Hepatocyte (in vitro differentiated cells): ENCODE data around the gene SOX6. TPM values are rescaled to one million over a fixed set of nuclear protein-coding genes. Genes with fewer than 3 reads are reported as not detected.

Source experiments
- DNase-seq: peaks from one replicate; pipeline ENCODE4 v3.0.0-alpha.2; 2016; ENCODE audit warnings: low spot score
- H2AFZ ChIP-seq: fragments of 200-600 bp; sonication (generic); 2 replicates; pipeline ENCODE4 v1.6.0; 2016; ENCODE audit warnings: antibody characterized with exemption, mild to moderate bottlenecking
- H3K27ac ChIP-seq: fragments of 200-600 bp; sonication (generic); 2 replicates; pipeline ENCODE4 v1.5.1; 2016; ENCODE audit warnings: mild to moderate bottlenecking
- H3K27me3 ChIP-seq: fragments of 200-600 bp; sonication (generic); 2 replicates; pipeline ENCODE4 v1.6.1; 2016
- H3K36me3 ChIP-seq: fragments of 200-600 bp; sonication (generic); replicated peaks from 2 replicates; pipeline ENCODE4 v1.5.1; 2016; ENCODE audit warnings: low read depth; ENCODE audit not compliant: insufficient read depth
- H3K4me1 ChIP-seq: fragments of 200-600 bp; sonication (generic); 2 replicates; pipeline ENCODE4 v1.5.1; 2016; ENCODE audit warnings: mild to moderate bottlenecking, moderate library complexity; ENCODE audit not compliant: insufficient read depth
- H3K4me2 ChIP-seq: fragments of 200-600 bp; sonication (generic); 2 replicates; pipeline ENCODE4 v1.6.0; 2016
- H3K4me3 ChIP-seq: fragments of 200-600 bp; sonication (generic); 2 replicates; pipeline ENCODE4 v1.5.1; 2016; ENCODE audit warnings: mild to moderate bottlenecking
- H3K79me2 ChIP-seq: fragments of 200-600 bp; sonication (generic); 2 replicates; pipeline ENCODE4 v1.6.0; 2017; ENCODE audit warnings: mild to moderate bottlenecking
- H3K9me2 ChIP-seq: fragments of 200-600 bp; sonication (generic); replicated peaks from 2 replicates; pipeline ENCODE4 v1.6.0; 2017; ENCODE audit warnings: mild to moderate bottlenecking; ENCODE audit not compliant: insufficient read depth
- H3K9me3 ChIP-seq: fragments of 200-600 bp; sonication (generic); 2 replicates; pipeline ENCODE4 v1.5.1; 2016; ENCODE audit warnings: low read depth, mild to moderate bottlenecking
- H4K20me1 ChIP-seq: fragments of 200-600 bp; sonication (generic); 2 replicates; pipeline ENCODE4 v1.6.0; 2016; ENCODE audit warnings: mild to moderate bottlenecking; ENCODE audit not compliant: insufficient read depth, poor library complexity, severe bottlenecking
- EZH2 ChIP-seq: fragments of 200-600 bp; sonication (generic); IDR thresholded peaks from 2 replicates; pipeline ENCODE4 v1.6.1; 2016; ENCODE audit warnings: antibody characterized with exemption, mild to moderate bottlenecking, borderline replicate concordance
- EZH2phosphoT487 ChIP-seq: fragments of 200-600 bp; sonication (generic); IDR thresholded peaks from one replicate; pipeline ENCODE4 v1.6.1; 2018; ENCODE audit warnings: antibody characterized with exemption, mild to moderate bottlenecking, low read depth, moderate library complexity; ENCODE audit not compliant: unreplicated experiment, severe bottlenecking
- WGBS: methylation state at CpG from one replicate; pipeline ENCODE4 v1.1.6; 2016; ENCODE audit warnings: low lambda C conversion rate; ENCODE audit errors: missing lambda C conversion rate; 5-methylcytosine and 5-hydroxymethylcytosine counted together
- polyA plus RNA-seq: library from polyadenylated mRNA; unstranded; fragments of >200 nt; fragmentation: Nextera tagmentation; extraction: Ambion mirVana; gene quantifications from 2 replicates; pipeline ENCODE4 v1.2.1, GENCODE V29; 2016
- total RNA-seq: library from RNA; depleted of rRNA; stranded (reverse); fragments of >200 nt; gene quantifications from 2 replicates; pipeline ENCODE4 v1.2.3, GENCODE V29; 2014
- TF ChIP-seq, protein P1 (sequence below): fragments of 200-600 bp; sonication (generic); IDR thresholded peaks from 2 replicates; pipeline ENCODE4 v1.5.1; 2016; ENCODE audit warnings: antibody characterized with exemption, mild to moderate bottlenecking; ENCODE audit not compliant: poor library complexity

SOX6 gene
- total and polyA plus RNA-seq, 2 experiments from 2014 or later = 23.2 to 75.7 TPM

- H3K9me3 ChIP-seq = no peaks in the 10 kb centered on the region
- TF ChIP-seq, protein P1, sequence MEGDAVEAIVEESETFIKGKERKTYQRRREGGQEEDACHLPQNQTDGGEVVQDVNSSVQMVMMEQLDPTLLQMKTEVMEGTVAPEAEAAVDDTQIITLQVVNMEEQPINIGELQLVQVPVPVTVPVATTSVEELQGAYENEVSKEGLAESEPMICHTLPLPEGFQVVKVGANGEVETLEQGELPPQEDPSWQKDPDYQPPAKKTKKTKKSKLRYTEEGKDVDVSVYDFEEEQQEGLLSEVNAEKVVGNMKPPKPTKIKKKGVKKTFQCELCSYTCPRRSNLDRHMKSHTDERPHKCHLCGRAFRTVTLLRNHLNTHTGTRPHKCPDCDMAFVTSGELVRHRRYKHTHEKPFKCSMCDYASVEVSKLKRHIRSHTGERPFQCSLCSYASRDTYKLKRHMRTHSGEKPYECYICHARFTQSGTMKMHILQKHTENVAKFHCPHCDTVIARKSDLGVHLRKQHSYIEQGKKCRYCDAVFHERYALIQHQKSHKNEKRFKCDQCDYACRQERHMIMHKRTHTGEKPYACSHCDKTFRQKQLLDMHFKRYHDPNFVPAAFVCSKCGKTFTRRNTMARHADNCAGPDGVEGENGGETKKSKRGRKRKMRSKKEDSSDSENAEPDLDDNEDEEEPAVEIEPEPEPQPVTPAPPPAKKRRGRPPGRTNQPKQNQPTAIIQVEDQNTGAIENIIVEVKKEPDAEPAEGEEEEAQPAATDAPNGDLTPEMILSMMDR = no peak
- TF ChIP-seq EZH2 (no peak), EZH2phosphoT487 (no peak)
- H2AFZ ChIP-seq = no peak overlapping the region
- H3K9me2 ChIP-seq = no peaks in the 10 kb centered on the region
- H3K36me3 ChIP-seq = no peaks in the 10 kb centered on the region
- H4K20me1 ChIP-seq = no peaks in the 10 kb centered on the region
- no peaks in the 10 kb centered on the region for H3K79me2 ChIP-seq
- no peak overlapping the region for H3K27ac ChIP-seq
- no peak overlapping the region for H3K4me2 ChIP-seq
- 65% methylated on average over 7 of the region's 7 CpGs for WGBS
- no peak for DNase-seq
- no peaks in the 10 kb centered on the region for H3K27me3 ChIP-seq
- H3K4me3 ChIP-seq = no peak overlapping the region
- H3K4me1 ChIP-seq = no peaks in the 10 kb centered on the region
Observed at GRCh38 chr11:16086229-16086819, 270.0 kb downstream of the SOX6 start.

- Histone ChIP-seq H2AFZ (no peak overlapping the region), H3K9me3 (no peaks in the 10 kb centered on the region), H3K36me3 (no peaks in the 10 kb centered on the region), H3K79me2 (no peaks in the 10 kb centered on the region), H3K27ac (no peak overlapping the region), H3K4me2 (no peak overlapping the region), H3K4me3 (no peak overlapping the region), H4K20me1 (no peaks in the 10 kb centered on the region), H3K27me3 (no peaks in the 10 kb centered on the region), H3K9me2 (no peaks in the 10 kb centered on the region), H3K4me1 (no peaks in the 10 kb centered on the region)
- no peak for TF ChIP-seq EZH2
- no peak for DNase-seq
- 75% methylated on average over 2 of the region's 2 CpGs for WGBS
Observed at GRCh38 chr11:16082095-16083055, 274.0 kb downstream of the SOX6 start.

DNA sequence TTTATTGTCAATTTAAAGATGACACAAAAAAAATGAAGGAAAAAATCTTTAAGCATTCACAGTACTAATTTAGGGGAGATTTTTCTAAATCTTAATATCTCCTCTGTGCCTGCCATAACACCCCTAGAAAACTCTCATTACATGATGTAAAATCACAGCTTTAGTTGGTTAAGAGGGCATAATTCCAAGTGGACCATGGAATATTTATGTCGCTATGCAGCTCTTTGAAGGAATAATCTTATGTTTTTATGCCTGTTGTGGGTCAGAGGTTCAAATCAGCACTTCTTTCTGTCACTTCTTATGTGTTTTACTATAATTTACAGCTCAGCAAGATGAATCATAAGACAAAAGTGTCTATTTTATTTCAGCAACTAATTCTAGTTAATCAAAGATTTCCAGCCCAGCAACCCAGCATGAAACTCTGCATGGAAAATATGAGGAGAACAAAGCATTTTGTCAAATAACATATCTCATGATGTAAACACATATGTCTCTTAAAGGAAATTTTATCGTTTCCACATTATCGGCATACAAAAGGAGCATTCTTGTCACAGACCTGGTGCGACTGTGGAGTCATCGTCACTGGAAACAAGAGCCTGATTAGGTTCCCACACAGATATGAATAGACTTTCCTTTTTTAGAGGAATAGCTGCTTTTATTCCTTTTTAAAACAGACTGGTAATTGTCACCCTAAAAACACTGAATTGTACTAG is 274.8 kb downstream of the SOX6 start:
- Histone ChIP-seq H3K27ac (no peak overlapping the region), H2AFZ (no peak overlapping the region), H3K9me2 (no peaks in the 10 kb centered on the region), H3K79me2 (no peaks in the 10 kb centered on the region), H3K27me3 (no peaks in the 10 kb centered on the region), H4K20me1 (no peaks in the 10 kb centered on the region), H3K4me1 (no peaks in the 10 kb centered on the region), H3K9me3 (no peaks in the 10 kb centered on the region), H3K4me2 (no peak overlapping the region), H3K36me3 (no peaks in the 10 kb centered on the region), H3K4me3 (no peak overlapping the region)
- WGBS = 63% methylated on average over 5 of the region's 5 CpGs
- TF ChIP-seq EZH2phosphoT487 (no peak), EZH2 (no peak)
- TF ChIP-seq, protein P1 = no peak
- no peak for DNase-seq
